HepG2 (cell line): ENCODE data around the gene TMEM198. TPM values are rescaled to one million over a fixed set of nuclear protein-coding genes. Genes with fewer than 3 reads are reported as not detected.

ENCODE experiments used
- FOXP1 ChIP-seq, 2 experiments: fragments of 450-650 bp in 1 of 2; IDR thresholded peaks; 2 replicates each; pipeline ENCODE4 v1.6.1; 2017 to 2018; ENCODE audit warnings: antibody characterized with exemption in 1 of 2
- GTF2F1 ChIP-seq: fragments of 150-350 bp; IDR thresholded peaks from 2 replicates; pipeline ENCODE4 v1.6.1; 2014; ENCODE audit warnings: low read length
- MTA1 ChIP-seq: sonication (generic); formaldehyde crosslinking; IDR thresholded peaks from 2 replicates; pipeline ENCODE4 v1.4.0; 2020; ENCODE audit warnings: missing genetic modification reagents, mild to moderate bottlenecking, borderline replicate concordance
- MYC ChIP-seq: sonication (generic); formaldehyde crosslinking; IDR thresholded peaks from 2 replicates; pipeline ENCODE4 v1.9.0; 2021; ENCODE audit warnings: missing genetic modification reagents, borderline replicate concordance
- RCOR2 ChIP-seq: IDR thresholded peaks from 2 replicates; pipeline ENCODE4 v1.6.1; 2016; ENCODE audit warnings: missing biosample characterization, missing genetic modification reagents
- SAP130 ChIP-seq: IDR thresholded peaks from 2 replicates; pipeline ENCODE4 v1.6.1; 2016; ENCODE audit warnings: low read depth
- STAG1 ChIP-seq: sonication (generic); formaldehyde crosslinking; IDR thresholded peaks from 2 replicates; pipeline ENCODE4 v1.4.0; 2020; ENCODE audit warnings: missing genetic modification reagents
- ZBTB8A ChIP-seq: sonication (generic); formaldehyde crosslinking; IDR thresholded peaks from 2 replicates; pipeline ENCODE4 v1.4.0; 2020; ENCODE audit warnings: mild to moderate bottlenecking, low read depth, missing genetic modification reagents, borderline replicate concordance
- ZNF674 ChIP-seq: sonication (generic); formaldehyde crosslinking; IDR thresholded peaks from 2 replicates; pipeline ENCODE4 v1.5.0; 2020; ENCODE audit warnings: low read depth, mild to moderate bottlenecking, missing genetic modification reagents
- ZNF788 ChIP-seq: sonication (generic); formaldehyde crosslinking; IDR thresholded peaks from 2 replicates; pipeline ENCODE4 v1.5.0; 2020; ENCODE audit warnings: mild to moderate bottlenecking, missing genetic modification reagents, borderline replicate concordance
- ZNF83 ChIP-seq: sonication (generic); formaldehyde crosslinking; IDR thresholded peaks from 2 replicates; pipeline ENCODE4 v1.4.0; 2020; ENCODE audit warnings: missing genetic modification reagents, mild to moderate bottlenecking, borderline replicate concordance
- ZNF879 ChIP-seq: sonication (generic); formaldehyde crosslinking; IDR thresholded peaks from 2 replicates; pipeline ENCODE4 v1.8.1; 2023; ENCODE audit warnings: missing genetic modification reagents
- polyA plus RNA-seq, 8 experiments: library from polyadenylated mRNA; depleted of rRNA in 3 of 8; stranded (reverse) in 7 of 8; unstranded in 1 of 8; fragments of >200 nt; fragmentation: Illumina TruSeq in 4 of 8; extraction: Trizol in 4 of 8; gene quantifications; 2 replicates each; pipeline versions ENCODE4 v1.2.1 to v1.2.3, GENCODE V29; 2011 to 2016; ENCODE audit warnings: low read depth in 4 of 8, missing spikeins in 1 of 8, mixed read lengths in 1 of 8; ENCODE audit not compliant: insufficient read depth in 1 of 8
- total RNA-seq, 5 experiments: library from RNA; depleted of rRNA; stranded (reverse); fragments of >200 nt; fragmentation: Illumina TruSeq; extraction: Trizol; gene quantifications; 2 replicates each; pipeline ENCODE4 v1.2.3, GENCODE V29; 2016; ENCODE audit warnings: low read depth in 1 of 5
- TF ChIP-seq, protein P1 (sequence below): sonication (generic); formaldehyde crosslinking; IDR thresholded peaks from 2 replicates; pipeline ENCODE4 v1.8.0; 2022; ENCODE audit warnings: missing genetic modification reagents, mild to moderate bottlenecking, inconsistent platforms, borderline replicate concordance

TMEM198 gene
- total and polyA plus RNA-seq, 2 of the 13 experiments (the other 11 are each of a cell fraction or from before 2014, with no cell fraction given) = 17.3 to 23.5 TPM

DNA sequence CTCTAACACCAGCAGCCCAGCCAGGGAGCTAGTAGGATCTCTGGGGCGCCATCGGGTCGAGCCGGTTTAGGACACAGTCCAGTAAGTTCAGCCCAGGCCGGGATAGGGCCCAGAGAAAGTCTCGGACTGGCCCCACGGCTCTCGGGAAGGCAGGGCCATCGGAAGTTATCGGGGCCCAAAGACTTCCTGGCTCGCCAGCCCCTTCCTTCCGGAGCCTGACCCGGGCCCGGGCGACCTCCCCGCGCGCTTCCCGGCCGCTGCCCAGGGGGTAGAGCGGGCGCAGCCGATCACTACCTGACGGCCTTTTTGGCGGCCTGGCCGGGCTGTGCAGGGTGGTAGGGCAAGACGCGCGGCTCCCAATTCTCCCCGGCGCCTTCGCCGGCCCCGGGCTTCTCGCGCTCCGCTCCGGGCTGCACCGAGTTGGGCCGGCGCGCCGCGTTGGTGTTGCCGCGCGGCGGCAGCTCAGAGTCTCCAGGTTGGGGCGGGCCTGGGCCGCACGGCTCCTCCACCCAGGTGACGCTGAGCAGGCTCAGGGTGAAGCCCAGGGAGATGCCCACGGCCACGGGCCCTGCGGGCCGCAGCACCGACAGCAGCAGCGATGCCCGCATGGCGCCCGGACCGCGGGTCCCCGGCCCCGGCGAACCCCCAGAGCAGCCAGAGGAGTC lies 765 bp upstream of the TMEM198 start (continued):
- TF ChIP-seq, protein P1, sequence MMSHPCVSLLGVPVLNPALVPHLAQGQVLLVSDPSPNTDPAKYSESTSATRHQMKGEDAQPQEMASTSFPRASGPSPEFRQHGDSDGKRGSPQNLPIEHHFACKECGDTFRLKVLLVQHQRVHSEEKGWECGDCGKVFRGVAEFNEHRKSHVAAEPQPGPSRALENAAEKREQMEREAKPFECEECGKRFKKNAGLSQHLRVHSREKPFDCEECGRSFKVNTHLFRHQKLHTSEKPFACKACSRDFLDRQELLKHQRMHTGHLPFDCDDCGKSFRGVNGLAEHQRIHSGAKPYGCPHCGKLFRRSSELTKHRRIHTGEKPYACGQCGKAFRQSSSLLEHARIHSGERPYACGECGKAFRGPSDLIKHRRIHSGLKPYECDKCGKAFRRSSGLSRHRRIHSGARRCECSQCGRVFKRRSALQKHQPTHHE (CRISPR knock-in tag) = no peak
- TF ChIP-seq SAP130 (CRISPR knock-in tag) = peak; percentile 51
- TF ChIP-seq ZNF674 (CRISPR knock-in tag) = 0 out of 2 replicates have a peak, but pooled peaks have one; percentile 83
- peak; percentile 2; the same call in 1 of the 2 replicates for TF ChIP-seq STAG1 (CRISPR knock-in tag)
- no peak for TF ChIP-seq FOXP1 (IDR thresholded peaks at IDR 0.05)
- TF ChIP-seq FOXP1 (CRISPR knock-in tag; IDR thresholded peaks at IDR 0.05) = no peak
- peak; percentile 55; the same call in 1 of the 2 replicates for TF ChIP-seq MYC
- no peak for TF ChIP-seq GTF2F1
- TF ChIP-seq ZNF879 (CRISPR knock-in tag) = no peak
- no peak for TF ChIP-seq ZBTB8A (CRISPR knock-in tag)
- no peak for TF ChIP-seq ZNF788
- no peak for TF ChIP-seq RCOR2 (CRISPR knock-in tag)
- TF ChIP-seq MTA1 = no peak
- 0 out of 2 replicates have a peak, but pooled peaks have one; percentile 24 for TF ChIP-seq ZNF83 (CRISPR knock-in tag)
- TF ChIP-seq, all 625 proteins: peak for 94
